ENCODE data around the gene RRAGC. TPM values are rescaled to one million over a fixed set of nuclear protein-coding genes. Genes with fewer than 3 reads are reported as not detected.
"Not testable (repeated sequence)": the region's sequence is repeated elsewhere in the genome, so short reads cannot be mapped to it uniquely, and the experiment has no call there.

RRAGC gene
- total RNA-seq, 4 donors from 2014 or later = 9.9 to 23.3 (median 13.8) TPM

DNA sequence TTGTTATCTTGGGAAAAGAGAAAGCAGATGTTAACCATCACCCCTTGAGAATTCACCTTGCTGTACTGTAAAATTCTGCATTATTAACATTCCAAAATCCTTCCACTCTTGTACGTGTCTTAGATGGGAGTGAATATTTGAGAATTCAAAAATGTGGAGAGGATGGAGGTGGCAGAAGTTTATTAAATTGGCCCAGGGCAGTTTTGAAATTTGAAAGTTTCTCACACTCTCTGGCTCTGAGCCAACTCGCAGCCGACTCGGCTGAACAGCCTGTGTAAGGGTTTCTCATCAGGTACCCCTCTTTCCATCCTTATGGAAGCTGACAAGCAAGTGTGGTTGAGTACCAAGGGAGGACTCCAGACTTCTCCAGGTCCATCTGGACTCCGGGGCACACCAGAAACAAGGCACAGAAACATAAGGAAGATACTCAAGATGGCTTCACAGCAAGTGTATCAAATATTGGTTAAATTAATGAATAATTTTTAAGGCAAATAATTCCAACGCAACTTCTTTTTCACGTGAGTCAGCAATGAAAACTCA is 45.1 kb downstream of the RRAGC start:
- H3K4me3 ChIP-seq = no peak overlapping the region
- peaks cover 0 to 16% of the 10 kb centered on the region in 2 donors for H3K27me3 ChIP-seq
- no peaks in the 10 kb centered on the region for H3K36me3 ChIP-seq

DNA sequence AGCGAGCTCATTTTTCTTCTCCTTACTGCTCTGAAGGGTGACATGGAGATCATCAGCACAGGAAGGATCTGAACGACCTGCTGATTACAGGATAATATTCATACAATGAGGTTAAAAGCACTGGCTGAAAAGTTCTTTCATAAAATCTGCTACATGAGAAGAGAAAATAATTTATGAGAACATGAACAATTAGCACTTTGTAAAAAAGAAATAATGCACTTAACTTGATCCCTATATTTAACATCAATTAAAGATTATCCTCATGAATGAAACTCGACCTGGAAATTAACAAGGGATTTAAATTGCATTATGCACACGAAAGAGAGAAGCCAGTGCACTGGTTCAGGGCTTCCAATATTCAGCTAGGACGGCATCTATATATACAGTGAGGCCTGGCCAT is 46.6 kb downstream of the RRAGC start:
- DNase-seq = no peak
- H3K27ac ChIP-seq = no peak overlapping the region
- H3K9me3 ChIP-seq = no peaks in the 10 kb centered on the region
- TF ChIP-seq, protein P1, sequence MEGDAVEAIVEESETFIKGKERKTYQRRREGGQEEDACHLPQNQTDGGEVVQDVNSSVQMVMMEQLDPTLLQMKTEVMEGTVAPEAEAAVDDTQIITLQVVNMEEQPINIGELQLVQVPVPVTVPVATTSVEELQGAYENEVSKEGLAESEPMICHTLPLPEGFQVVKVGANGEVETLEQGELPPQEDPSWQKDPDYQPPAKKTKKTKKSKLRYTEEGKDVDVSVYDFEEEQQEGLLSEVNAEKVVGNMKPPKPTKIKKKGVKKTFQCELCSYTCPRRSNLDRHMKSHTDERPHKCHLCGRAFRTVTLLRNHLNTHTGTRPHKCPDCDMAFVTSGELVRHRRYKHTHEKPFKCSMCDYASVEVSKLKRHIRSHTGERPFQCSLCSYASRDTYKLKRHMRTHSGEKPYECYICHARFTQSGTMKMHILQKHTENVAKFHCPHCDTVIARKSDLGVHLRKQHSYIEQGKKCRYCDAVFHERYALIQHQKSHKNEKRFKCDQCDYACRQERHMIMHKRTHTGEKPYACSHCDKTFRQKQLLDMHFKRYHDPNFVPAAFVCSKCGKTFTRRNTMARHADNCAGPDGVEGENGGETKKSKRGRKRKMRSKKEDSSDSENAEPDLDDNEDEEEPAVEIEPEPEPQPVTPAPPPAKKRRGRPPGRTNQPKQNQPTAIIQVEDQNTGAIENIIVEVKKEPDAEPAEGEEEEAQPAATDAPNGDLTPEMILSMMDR (IDR thresholded peaks at IDR 0.05) = no peak
- TF ChIP-seq POLR2A (IDR thresholded peaks at IDR 0.05) = no peak
- peaks cover 0 to 3% (median 1%) of the 10 kb centered on the region in 4 donors for H3K4me1 ChIP-seq
- H3K36me3 ChIP-seq = no peaks in the 10 kb centered on the region
- peaks cover 0 to 7% of the 10 kb centered on the region in 2 donors for H3K27me3 ChIP-seq
- no peak overlapping the region for H3K4me3 ChIP-seq

More for the DNA sequence above, 45.1 kb downstream of the RRAGC start:
- Histone ChIP-seq H3K4me1 (peaks cover 0 to 12% (median 5%) of the 10 kb centered on the region in 4 donors), H3K9me3 (no peaks in the 10 kb centered on the region), H3K27ac (no peak overlapping the region)
- no peak for TF ChIP-seq POLR2A (IDR thresholded peaks at IDR 0.05)
- TF ChIP-seq, protein P1 (IDR thresholded peaks at IDR 0.05) = no peak
- no peak for DNase-seq

DNA sequence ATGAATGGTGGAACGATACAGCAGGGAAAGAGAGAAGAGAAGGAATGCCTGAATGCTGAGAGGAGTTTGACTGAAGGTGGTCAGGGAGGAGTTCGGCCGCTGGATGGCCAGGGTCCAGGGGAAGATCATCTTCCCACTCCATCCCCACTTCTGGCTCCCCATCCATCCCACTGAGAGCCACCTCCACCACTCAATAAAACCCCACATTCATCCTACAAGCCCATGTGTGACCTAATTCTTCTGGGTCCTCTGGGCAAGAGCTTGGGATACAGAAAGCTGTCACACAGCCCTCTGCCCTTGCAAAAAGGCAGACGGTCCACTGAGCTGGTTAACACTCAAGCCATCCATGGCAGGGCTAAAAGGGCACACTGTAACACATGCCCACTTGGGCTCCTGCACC is 48.1 kb downstream of the RRAGC start:
- H3K27ac ChIP-seq, H3K36me3 ChIP-seq, H3K4me1 ChIP-seq, H3K9me3 ChIP-seq, DNase-seq, H3K27me3 ChIP-seq, H3K4me3 ChIP-seq: not testable (repeated sequence)

DNA sequence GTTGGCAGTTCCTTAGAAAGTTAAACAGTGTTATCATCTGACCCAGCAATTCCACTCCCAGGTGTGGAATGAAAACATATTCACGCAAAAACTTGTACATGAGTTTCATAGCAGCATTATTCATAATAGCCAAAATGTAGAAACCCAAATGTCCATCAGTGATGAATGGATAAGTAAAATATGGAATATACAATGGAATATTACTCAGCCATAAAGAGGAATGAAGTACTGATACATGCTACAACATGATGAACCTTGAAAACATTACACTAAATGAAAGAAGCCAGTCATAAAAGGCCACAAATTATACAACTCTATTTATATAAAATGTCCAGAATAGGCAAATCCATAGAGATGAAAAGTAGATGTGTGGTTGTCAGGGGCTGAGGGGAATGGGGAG is 53.5 kb downstream of the RRAGC start:
- no peaks in the 10 kb centered on the region for H3K9me3 ChIP-seq
- H3K27me3 ChIP-seq = peaks cover 4 to 11% of the 10 kb centered on the region in 2 donors
- H3K27ac ChIP-seq = no peak overlapping the region
- DNase-seq = no peak
- H3K36me3 ChIP-seq = no peaks in the 10 kb centered on the region
- H3K4me3 ChIP-seq = no peak overlapping the region
- peaks cover 0 to 9% (median 2%) of the 10 kb centered on the region in 4 donors for H3K4me1 ChIP-seq
- TF ChIP-seq, protein P1 (IDR thresholded peaks at IDR 0.05) = no peak

DNA sequence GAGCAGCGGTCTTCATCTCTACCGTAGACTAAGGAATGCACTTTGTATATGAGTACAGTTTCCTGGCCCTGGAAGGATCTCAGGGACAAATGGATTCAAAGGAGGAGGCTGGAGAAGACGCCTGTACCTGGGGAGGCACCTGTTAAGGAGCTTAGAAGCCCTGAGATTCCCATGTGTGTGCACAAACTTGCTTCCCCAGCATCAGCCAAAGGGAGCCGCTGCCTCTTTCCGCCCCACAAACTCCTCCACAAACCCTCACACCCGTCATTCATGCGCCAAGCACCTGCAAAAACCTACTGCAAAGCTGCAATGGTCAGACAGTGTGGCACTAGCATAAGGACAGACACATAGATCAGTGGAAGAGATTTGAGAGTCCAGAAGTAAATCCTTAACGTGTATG is 54.5 kb downstream of the RRAGC start:
- TF ChIP-seq, protein P1 (IDR thresholded peaks at IDR 0.05) = no peak
- no peak for TF ChIP-seq POLR2A (IDR thresholded peaks at IDR 0.05)

DNA sequence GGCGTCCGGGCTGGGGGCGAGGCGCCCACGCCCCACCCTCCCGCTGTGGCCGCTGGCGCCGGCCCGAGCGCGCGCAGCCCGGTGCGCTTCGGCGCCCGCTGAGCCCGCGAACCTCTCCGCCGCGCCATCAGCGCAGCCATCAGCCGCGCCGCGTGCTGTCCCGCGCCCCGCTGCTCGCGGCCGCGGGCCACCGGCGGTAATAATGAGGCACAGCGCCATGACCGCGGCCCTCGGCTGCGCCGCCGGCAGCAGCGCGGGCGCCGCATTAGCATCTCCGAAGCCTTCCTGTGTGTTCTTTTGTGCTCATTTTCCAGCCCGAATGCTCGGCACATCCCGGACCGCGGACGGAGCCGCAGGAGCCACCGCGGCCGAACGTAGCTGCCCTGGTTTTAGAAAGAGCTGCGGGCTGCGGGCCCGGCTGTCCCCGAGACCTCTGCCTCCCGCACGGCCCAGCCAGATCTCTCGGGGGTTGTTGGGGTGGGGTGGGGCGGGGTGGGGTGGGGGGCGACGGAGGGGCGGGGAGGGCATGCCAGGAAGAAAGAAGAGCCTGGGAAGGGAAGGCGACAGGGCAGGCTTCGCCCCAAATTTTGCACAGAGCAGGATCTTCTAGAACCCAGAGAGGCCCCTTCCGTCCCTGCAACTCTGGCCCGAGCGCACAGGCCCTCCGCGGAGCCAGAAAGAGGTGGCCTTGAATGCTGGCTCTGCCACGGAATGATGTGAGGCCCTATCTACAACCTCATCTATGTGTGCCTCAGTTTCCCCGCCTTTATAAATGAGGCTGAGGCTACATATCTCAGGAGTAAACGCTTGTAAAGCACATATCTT is 55.3 kb downstream of the RRAGC start:
- Histone ChIP-seq H3K36me3 (no peaks in the 10 kb centered on the region), H3K4me3 (peak overlapping the region in 3 of 4 donors; percentile 22 to 34 (median 29)), H3K4me1 (peaks cover 0 to 9% (median 2%) of the 10 kb centered on the region in 4 donors), H3K9me3 (no peaks in the 10 kb centered on the region), H3K27ac (no peak overlapping the region), H3K27me3 (peaks cover 4 to 11% of the 10 kb centered on the region in 2 donors)
- TF ChIP-seq, protein P1 (IDR thresholded peaks at IDR 0.05) = no peak
- TF ChIP-seq POLR2A (IDR thresholded peaks at IDR 0.05) = no peak
- no peak for DNase-seq

More for the DNA sequence above, 54.5 kb downstream of the RRAGC start:
- Histone ChIP-seq H3K27me3 (peaks cover 4 to 11% of the 10 kb centered on the region in 2 donors), H3K27ac (no peak overlapping the region), H3K36me3 (no peaks in the 10 kb centered on the region), H3K9me3 (no peaks in the 10 kb centered on the region), H3K4me3 (no peak overlapping the region), H3K4me1 (peaks cover 0 to 9% (median 2%) of the 10 kb centered on the region in 4 donors)
- no peak for DNase-seq

Data from Peyer's patch (tissue), 4 donors.